ENCODE measurements around the gene SLC22A6.

- TF ChIP-seq, protein P1, sequence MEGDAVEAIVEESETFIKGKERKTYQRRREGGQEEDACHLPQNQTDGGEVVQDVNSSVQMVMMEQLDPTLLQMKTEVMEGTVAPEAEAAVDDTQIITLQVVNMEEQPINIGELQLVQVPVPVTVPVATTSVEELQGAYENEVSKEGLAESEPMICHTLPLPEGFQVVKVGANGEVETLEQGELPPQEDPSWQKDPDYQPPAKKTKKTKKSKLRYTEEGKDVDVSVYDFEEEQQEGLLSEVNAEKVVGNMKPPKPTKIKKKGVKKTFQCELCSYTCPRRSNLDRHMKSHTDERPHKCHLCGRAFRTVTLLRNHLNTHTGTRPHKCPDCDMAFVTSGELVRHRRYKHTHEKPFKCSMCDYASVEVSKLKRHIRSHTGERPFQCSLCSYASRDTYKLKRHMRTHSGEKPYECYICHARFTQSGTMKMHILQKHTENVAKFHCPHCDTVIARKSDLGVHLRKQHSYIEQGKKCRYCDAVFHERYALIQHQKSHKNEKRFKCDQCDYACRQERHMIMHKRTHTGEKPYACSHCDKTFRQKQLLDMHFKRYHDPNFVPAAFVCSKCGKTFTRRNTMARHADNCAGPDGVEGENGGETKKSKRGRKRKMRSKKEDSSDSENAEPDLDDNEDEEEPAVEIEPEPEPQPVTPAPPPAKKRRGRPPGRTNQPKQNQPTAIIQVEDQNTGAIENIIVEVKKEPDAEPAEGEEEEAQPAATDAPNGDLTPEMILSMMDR (IDR thresholded peaks at IDR 0.05), result no peak
- no peak for TF ChIP-seq POLR2A (IDR thresholded peaks at IDR 0.05)
Measured at GRCh38 chr11:62965574-62965973, 19.2 kb downstream of the SLC22A6 start.
